BE2C (cell line): Measurements from ENCODE around the gene VPS13D.

ENCODE experiments used
- DNase-seq: peaks from one replicate; pipeline ENCODE4 v3.0.0-alpha.2; 2020
- H3K27me3 ChIP-seq: fragments of 250-450 bp; sonication (Bioruptor Pico); 2 replicates; pipeline ENCODE4 v1.5.1; 2020; ENCODE audit warnings: mild to moderate bottlenecking
- H3K36me3 ChIP-seq: fragments of 250-450 bp; sonication (Bioruptor Pico); 2 replicates; pipeline ENCODE4 v1.5.1; 2020; ENCODE audit warnings: mild to moderate bottlenecking
- H3K4me1 ChIP-seq: fragments of 250-450 bp; sonication (Bioruptor Pico); 2 replicates; pipeline ENCODE4 v1.5.1; 2020
- H3K4me3 ChIP-seq: 2 replicates; pipeline ENCODE4 v1.5.1; 2011; ENCODE audit warnings: low read depth, low read length
- H3K9me3 ChIP-seq: fragments of 250-450 bp; sonication (Bioruptor Pico); 2 replicates; pipeline ENCODE4 v1.5.1; 2020
- CTCF ChIP-seq: IDR thresholded peaks from 2 replicates; pipeline ENCODE4 v1.5.1; 2012; ENCODE audit warnings: mild to moderate bottlenecking, low read depth, low read length

VPS13D gene

GRCh38 chr1:12442217-12442616 lies 212.4 kb downstream of the VPS13D start:
- Histone ChIP-seq H3K4me3 (no peak overlapping the region), H3K36me3 (no peaks in the 10 kb centered on the region), H3K9me3 (no peaks in the 10 kb centered on the region), H3K4me1 (no peaks in the 10 kb centered on the region), H3K27me3 (no peaks in the 10 kb centered on the region)
- no peak for DNase-seq
- no peak for TF ChIP-seq CTCF

GRCh38 chr1:12443151-12443550 lies 213.3 kb downstream of the VPS13D start:
- no peaks in the 10 kb centered on the region for H3K9me3 ChIP-seq
- no peaks in the 10 kb centered on the region for H3K4me1 ChIP-seq
- no peak for TF ChIP-seq CTCF
- no peaks in the 10 kb centered on the region for H3K27me3 ChIP-seq
- H3K4me3 ChIP-seq, result no peak overlapping the region
- no peak for DNase-seq
- no peaks in the 10 kb centered on the region for H3K36me3 ChIP-seq

- Histone ChIP-seq H3K27me3 (no peaks in the 10 kb centered on the region), H3K4me3 (no peak overlapping the region), H3K36me3 (no peaks in the 10 kb centered on the region), H3K4me1 (no peaks in the 10 kb centered on the region), H3K9me3 (no peaks in the 10 kb centered on the region)
- no peak for DNase-seq
- no peak for TF ChIP-seq CTCF
These were observed 214.6 kb downstream of the VPS13D start for GRCh38 chr1:12444329-12444841.

GRCh38 chr1:12445257-12445656 lies 215.4 kb downstream of the VPS13D start:
- Histone ChIP-seq H3K36me3 (no peaks in the 10 kb centered on the region), H3K4me1 (no peaks in the 10 kb centered on the region), H3K27me3 (no peaks in the 10 kb centered on the region), H3K4me3 (no peak overlapping the region), H3K9me3 (no peaks in the 10 kb centered on the region)
- no peak for DNase-seq
- TF ChIP-seq CTCF, result no peak

- Histone ChIP-seq H3K4me3 (no peak overlapping the region), H3K27me3 (no peaks in the 10 kb centered on the region), H3K36me3 (no peaks in the 10 kb centered on the region), H3K9me3 (no peaks in the 10 kb centered on the region), H3K4me1 (no peaks in the 10 kb centered on the region)
- no peak for TF ChIP-seq CTCF
- DNase-seq, result no peak
These were observed 216.8 kb downstream of the VPS13D start for GRCh38 chr1:12446593-12446992.

- TF ChIP-seq CTCF, result no peak
- Histone ChIP-seq H3K27me3 (no peaks in the 10 kb centered on the region), H3K36me3 (no peaks in the 10 kb centered on the region), H3K9me3 (no peaks in the 10 kb centered on the region), H3K4me3 (no peak overlapping the region), H3K4me1 (no peaks in the 10 kb centered on the region)
- no peak for DNase-seq
These were observed 217.5 kb downstream of the VPS13D start for GRCh38 chr1:12447307-12447706.
